Natural killer cell treated with Interleukin-12 subunit alpha and Interleukin-12 subunit beta and Interleukin-15 and Interleukin-18, amount 100 ng/mL, for 72 hours (primary cell): ENCODE results near the gene HOXB6. TPM values are rescaled to one million over a fixed set of nuclear protein-coding genes. Genes with fewer than 3 reads are reported as not detected.
A peak's percentile ranks its signal among the peaks of the same experiment; 100 is the strongest.

ENCODE experiments used
- ATAC-seq, 2 donors: fragments of 150-1000 bp; cut with Tn5 transposase in 1 of 2; sonication (Bioruptor Pico), chemical (Tn5 transposase) in 1 of 2; 2 replicates each; pipeline ENCODE4 v1.10.0; 2021
- DNase-seq: peaks from one replicate; pipeline ENCODE4 v3.0.0; 2022; ENCODE audit warnings: low spot score
- H3K27ac Mint-ChIP-seq, 2 donors: 1 replicate in 1 of 2; 2 replicates in 1 of 2; pipeline ENCODE4 v1.8.0; 2022; ENCODE audit warnings: mixed read lengths in 2 of 2, mild to moderate bottlenecking in 1 of 2, moderate library complexity in 1 of 2
- H3K27me3 Mint-ChIP-seq, 2 donors: 1 replicate in 1 of 2; 2 replicates in 1 of 2; pipeline ENCODE4 v1.8.0; 2022; ENCODE audit warnings: mixed read lengths in 2 of 2
- H3K36me3 Mint-ChIP-seq: one replicate; pipeline ENCODE4 v1.8.0; 2022; ENCODE audit warnings: mixed read lengths
- H3K4me1 Mint-ChIP-seq, 2 donors: 1 replicate in 1 of 2; 2 replicates in 1 of 2; pipeline ENCODE4 v1.8.0; 2022; ENCODE audit warnings: low read depth in 2 of 2, mixed read lengths in 2 of 2, mild to moderate bottlenecking in 1 of 2
- H3K4me3 Mint-ChIP-seq: one replicate; pipeline ENCODE4 v1.8.0; 2022; ENCODE audit warnings: mixed read lengths
- H3K9me3 Mint-ChIP-seq: 2 replicates; pipeline ENCODE4 v1.8.0; 2022; ENCODE audit warnings: mixed read lengths
- total RNA-seq, 2 donors: library from RNA; stranded (reverse); gene quantifications; one replicate each; pipeline ENCODE4 v1.2.3, GENCODE V29; 2022

Gene HOXB6
- total RNA-seq, 2 donors from 2014 or later, result 1.9 to 2.2 TPM

- H3K4me1 Mint-ChIP-seq, result peaks cover 34 to 37% of the 10 kb centered on the region in 2 donors
- H3K4me3 Mint-ChIP-seq, result peak overlapping the region; percentile 31
Measured at GRCh38 chr17:48587276-48588073, 17.3 kb downstream of the HOXB6 start.

GRCh38 chr17:48586355-48587258 is 18.2 kb downstream of the HOXB6 start:
- Mint-ChIP-seq H3K4me3 (peak overlapping the region; percentile 97), H3K4me1 (peaks cover 33 to 36% of the 10 kb centered on the region in 2 donors), H3K27ac (peak overlapping the region; percentile 60 to 93), H3K36me3 (no peaks in the 10 kb centered on the region), H3K27me3 (peaks cover 20 to 54% of the 10 kb centered on the region in 2 donors), H3K9me3 (no peaks in the 10 kb centered on the region)
- peak in 1 of 2 donors; percentile 50 for ATAC-seq
- DNase-seq, result no peak

More at GRCh38 chr17:48587276-48588073, 17.3 kb downstream of the HOXB6 start:
- DNase-seq (no peak), ATAC-seq (no peak)
- no peaks in the 10 kb centered on the region for H3K9me3 Mint-ChIP-seq
- no peaks in the 10 kb centered on the region for H3K36me3 Mint-ChIP-seq
- H3K27ac Mint-ChIP-seq, result no peak overlapping the region
- H3K27me3 Mint-ChIP-seq, result peaks cover 24 to 57% of the 10 kb centered on the region in 2 donors

- Mint-ChIP-seq H3K27me3 (peaks cover 25 to 51% of the 10 kb centered on the region in 2 donors), H3K9me3 (no peaks in the 10 kb centered on the region), H3K4me3 (peak overlapping the region; percentile 97), H3K36me3 (no peaks in the 10 kb centered on the region), H3K4me1 (peaks cover 41 to 46% of the 10 kb centered on the region in 2 donors), H3K27ac (peak overlapping the region; percentile 60 to 93)
- no peak for DNase-seq
- ATAC-seq, result no peak
Measured at GRCh38 chr17:48584223-48584741, 20.5 kb downstream of the HOXB6 start.

- DNase-seq, result no peak
- H3K36me3 Mint-ChIP-seq, result no peaks in the 10 kb centered on the region
- H3K4me1 Mint-ChIP-seq, result peaks cover 46 to 51% of the 10 kb centered on the region in 2 donors
- peak overlapping the region; percentile 97 for H3K4me3 Mint-ChIP-seq
- H3K9me3 Mint-ChIP-seq, result no peaks in the 10 kb centered on the region
- peak overlapping the region in 1 of 2 donors; percentile 60 for H3K27ac Mint-ChIP-seq
- ATAC-seq, result no peak
- H3K27me3 Mint-ChIP-seq, result peaks cover 24 to 53% of the 10 kb centered on the region in 2 donors
Measured at GRCh38 chr17:48583708-48584222, 21.0 kb downstream of the HOXB6 start.

- no peak for DNase-seq
- Mint-ChIP-seq H3K27ac (peak overlapping the region; percentile 35 to 65), H3K36me3 (no peaks in the 10 kb centered on the region), H3K4me1 (peaks cover 52 to 54% of the 10 kb centered on the region in 2 donors), H3K27me3 (peaks cover 16 to 43% of the 10 kb centered on the region in 2 donors), H3K9me3 (no peaks in the 10 kb centered on the region), H3K4me3 (peak overlapping the region; percentile 93)
- ATAC-seq, result no peak
Measured at GRCh38 chr17:48582750-48583069, 22.1 kb downstream of the HOXB6 start.

- H3K4me1 Mint-ChIP-seq, result peaks cover 38 to 39% of the 10 kb centered on the region in 2 donors
- ATAC-seq (no peak), DNase-seq (no peak)
- H3K27ac Mint-ChIP-seq, result peak overlapping the region; percentile 55 to 84
- no peaks in the 10 kb centered on the region for H3K36me3 Mint-ChIP-seq
- H3K4me3 Mint-ChIP-seq, result peak overlapping the region; percentile 93
- H3K27me3 Mint-ChIP-seq, result peaks cover 12 to 27% of the 10 kb centered on the region in 2 donors
- H3K9me3 Mint-ChIP-seq, result no peaks in the 10 kb centered on the region
Measured at GRCh38 chr17:48579760-48580554, 24.8 kb downstream of the HOXB6 start.

- Mint-ChIP-seq H3K27ac (peak overlapping the region; percentile 84 to 94), H3K9me3 (no peaks in the 10 kb centered on the region), H3K36me3 (no peaks in the 10 kb centered on the region), H3K4me3 (peak overlapping the region; percentile 93), H3K4me1 (peaks cover 34 to 36% of the 10 kb centered on the region in 2 donors), H3K27me3 (peaks cover 12 to 24% of the 10 kb centered on the region in 2 donors)
- ATAC-seq, result no peak
- no peak for DNase-seq
Measured at GRCh38 chr17:48579471-48579759, 25.4 kb downstream of the HOXB6 start.

- Mint-ChIP-seq H3K27me3 (peaks cover 12 to 21% of the 10 kb centered on the region in 2 donors), H3K4me1 (peaks cover 33 to 38% of the 10 kb centered on the region in 2 donors), H3K4me3 (peak overlapping the region; percentile 93), H3K9me3 (no peaks in the 10 kb centered on the region), H3K27ac (peak overlapping the region; percentile 84 to 94), H3K36me3 (no peaks in the 10 kb centered on the region)
- ATAC-seq (peak in 1 of 2 donors; percentile 55), DNase-seq (no peak)
Measured at GRCh38 chr17:48578616-48579470, 25.9 kb downstream of the HOXB6 start.

GRCh38 chr17:48577946-48578615 is 26.7 kb downstream of the HOXB6 start, which contains the start of gene HOXB4:
Gene HOXB4 (minus strand): TSS chr17:48578350. CDS start chr17:48578319, 31 bp downstream.
- Mint-ChIP-seq H3K4me1 (peaks cover 37 to 40% of the 10 kb centered on the region in 2 donors), H3K4me3 (peak within 1 kb of the TSS; percentile 93), H3K9me3 (no peaks in the 10 kb centered on the region), H3K27ac (peak within 1 kb of the TSS; percentile 84 to 94), H3K27me3 (peaks cover 12 to 17% of the 10 kb centered on the region in 2 donors), H3K36me3 (no peaks in the 10 kb centered on the region)
- ATAC-seq (peak; percentile 85 to 89), DNase-seq (peak; percentile 87)

- Mint-ChIP-seq H3K36me3 (no peaks in the 10 kb centered on the region), H3K4me1 (peaks cover 37% of the 10 kb centered on the region in 2 donors), H3K9me3 (no peaks in the 10 kb centered on the region), H3K27ac (peak overlapping the region; percentile 70 to 84), H3K27me3 (peaks cover 12% of the 10 kb centered on the region in 2 donors), H3K4me3 (peak overlapping the region; percentile 93)
- ATAC-seq (peak in 1 of 2 donors; percentile 29), DNase-seq (no peak)
Measured at GRCh38 chr17:48577330-48577945, 27.3 kb downstream of the HOXB6 start.

- Mint-ChIP-seq H3K4me3 (peak overlapping the region; percentile 93), H3K27ac (peak overlapping the region; percentile 70 to 84), H3K27me3 (peaks cover 12% of the 10 kb centered on the region in 2 donors), H3K4me1 (peaks cover 37 to 40% of the 10 kb centered on the region in 2 donors), H3K36me3 (no peaks in the 10 kb centered on the region), H3K9me3 (no peaks in the 10 kb centered on the region)
- DNase-seq (no peak), ATAC-seq (no peak)
Measured at GRCh38 chr17:48576479-48577309, 28.1 kb downstream of the HOXB6 start.
